ENCODE measurements around the gene MIOS. TPM values are rescaled to one million over a fixed set of nuclear protein-coding genes. Genes with fewer than 3 reads are reported as not detected.

MIOS gene
- total and polyA plus RNA-seq, 9 of the 15 experiments (the other 6 are each of a cell fraction or from before 2014, with no cell fraction given) = 7.8 to 47.8 (median 30.6) TPM

DNA sequence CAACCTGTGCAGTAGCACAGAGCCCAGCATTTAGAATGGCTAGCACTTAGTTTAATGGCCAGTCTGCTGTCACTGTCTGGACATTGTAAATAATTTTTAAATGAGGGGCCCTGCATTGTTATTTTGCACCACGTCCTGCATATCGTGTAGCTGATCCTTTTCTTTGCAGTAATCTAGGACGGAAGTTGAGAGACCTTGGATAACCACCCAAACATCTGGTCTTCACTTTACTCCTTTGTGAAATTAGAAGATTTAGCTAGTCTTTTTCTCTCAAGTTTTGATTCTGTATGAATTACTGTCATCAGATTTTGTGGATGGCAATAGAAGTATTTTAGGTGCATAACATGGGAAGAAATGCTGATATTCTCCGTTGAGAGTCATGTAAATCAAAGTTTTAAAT lies 1.9 kb downstream of the MIOS start:
- Histone ChIP-seq H3K36me3 (ENCODE audit: control insufficient read depth, insufficient read depth, low read length) (peaks cover 44% of the 10 kb centered on the region), H3K4me3 (peak overlapping the region; percentile 81; the same call in 1 of the 2 replicates), H3K4me2 (ENCODE audit: insufficient read depth, low read length) (peak overlapping the region; percentile 86), H2AFZ (ENCODE audit: low read depth, low read length) (no peak overlapping the region), H3K27ac (ENCODE audit: extremely low read depth, low read depth, low read length) (no peak overlapping the region), H3K9ac (ENCODE audit: insufficient read depth in 1 of 2, low read depth in 2 of 2, low read length in 2 of 2) (peak overlapping the region in 1 of 2 experiments; percentile 84; a peak in 2 of 4 replicates), H4K20me1 (replicated peaks; ENCODE audit: control insufficient read depth, insufficient read depth, low read length) (no peaks in the 10 kb centered on the region), H3K79me2 (ENCODE audit: control insufficient read depth, insufficient read depth, low read length) (peaks cover 64% of the 10 kb centered on the region), H3K9me3 (replicated peaks; ENCODE audit: control insufficient read depth, insufficient read depth, low read depth, low read length) (no peaks in the 10 kb centered on the region), H3K9me1 (ENCODE audit: control insufficient read depth, insufficient read depth, low read length) (no peaks in the 10 kb centered on the region), H3K4me1 (replicated peaks in 1 of 2; ENCODE audit: control insufficient read depth in 2 of 2, insufficient read depth in 2 of 2, low read length in 2 of 2) (peaks cover 10 to 16% of the 10 kb centered on the region in 2 experiments; a peak in 4 of 5 replicates), H3K27me3 (ENCODE audit: control insufficient read depth in 2 of 2, insufficient read depth in 2 of 2, low read length in 2 of 2) (no peaks in the 10 kb centered on the region)
- DNase-seq (ENCODE audit: extremely low read depth in 1 of 4, low spot score in 3 of 4) = no peak
- 47% methylated on average over 4 of the region's 4 CpGs for WGBS (ENCODE audit: insufficient coverage, low coverage, missing lambda C conversion rate)
- ChIA-PET POLR2A (interaction anchor here (1.0 to 1.3 kb wide), 2 partner anchors 9 to 94 kb away, joined by 3 to 4 read pairs; no protein-coding TSS in a partner anchor), CTCF (ENCODE audit: low intra/inter-chr PET ratio) (no interaction called here)
- in situ Hi-C loops (cut with MboI) (no loop called here), intact Hi-C loops (cut with micrococcal nuclease) (no loop called here)
- no TSS peak for BruUV-seq (replicated peaks)
- no peak for FAIRE-seq
- no peak for ATAC-seq
- TF ChIP-seq MCM7 (IDR thresholded peaks at IDR 0.05) (no peak), HMG20B (CRISPR knock-in tag; IDR thresholded peaks at IDR 0.05) (no peak), ZFPM2 (CRISPR knock-in tag; IDR thresholded peaks at IDR 0.05) (no peak), ZZZ3 (IDR thresholded peaks at IDR 0.05) (no peak), ZNF507 (tag; conservative IDR thresholded peaks at IDR 0.05) (no peak), FIP1L1 (IDR thresholded peaks at IDR 0.05; ENCODE audit: low read depth, low read length, poor library complexity, severe bottlenecking) (no peak), CSDE1 (IDR thresholded peaks at IDR 0.05) (no peak), KDM1A (IDR thresholded peaks at IDR 0.05) (no peak), MTA1 (IDR thresholded peaks at IDR 0.05; ENCODE audit: borderline replicate concordance) (no peak), DNMT1 (IDR thresholded peaks at IDR 0.05) (no peak), SUPT5H (IDR thresholded peaks at IDR 0.05) (no peak), CXXC5 (CRISPR knock-in tag; IDR thresholded peaks at IDR 0.05) (no peak), TARDBP (IDR thresholded peaks at IDR 0.05) (no peak)
- TF ChIP-seq, protein P1, sequence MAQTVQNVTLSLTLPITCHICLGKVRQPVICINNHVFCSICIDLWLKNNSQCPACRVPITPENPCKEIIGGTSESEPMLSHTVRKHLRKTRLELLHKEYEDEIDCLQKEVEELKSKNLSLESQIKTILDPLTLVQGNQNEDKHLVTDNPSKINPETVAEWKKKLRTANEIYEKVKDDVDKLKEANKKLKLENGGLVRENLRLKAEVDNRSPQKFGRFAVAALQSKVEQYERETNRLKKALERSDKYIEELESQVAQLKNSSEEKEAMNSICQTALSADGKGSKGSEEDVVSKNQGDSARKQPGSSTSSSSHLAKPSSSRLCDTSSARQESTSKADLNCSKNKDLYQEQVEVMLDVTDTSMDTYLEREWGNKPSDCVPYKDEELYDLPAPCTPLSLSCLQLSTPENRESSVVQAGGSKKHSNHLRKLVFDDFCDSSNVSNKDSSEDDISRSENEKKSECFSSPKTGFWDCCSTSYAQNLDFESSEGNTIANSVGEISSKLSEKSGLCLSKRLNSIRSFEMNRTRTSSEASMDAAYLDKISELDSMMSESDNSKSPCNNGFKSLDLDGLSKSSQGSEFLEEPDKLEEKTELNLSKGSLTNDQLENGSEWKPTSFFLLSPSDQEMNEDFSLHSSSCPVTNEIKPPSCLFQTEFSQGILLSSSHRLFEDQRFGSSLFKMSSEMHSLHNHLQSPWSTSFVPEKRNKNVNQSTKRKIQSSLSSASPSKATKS (CRISPR knock-in tag; IDR thresholded peaks at IDR 0.05) = no peak
- TF ChIP-seq, protein P2, sequence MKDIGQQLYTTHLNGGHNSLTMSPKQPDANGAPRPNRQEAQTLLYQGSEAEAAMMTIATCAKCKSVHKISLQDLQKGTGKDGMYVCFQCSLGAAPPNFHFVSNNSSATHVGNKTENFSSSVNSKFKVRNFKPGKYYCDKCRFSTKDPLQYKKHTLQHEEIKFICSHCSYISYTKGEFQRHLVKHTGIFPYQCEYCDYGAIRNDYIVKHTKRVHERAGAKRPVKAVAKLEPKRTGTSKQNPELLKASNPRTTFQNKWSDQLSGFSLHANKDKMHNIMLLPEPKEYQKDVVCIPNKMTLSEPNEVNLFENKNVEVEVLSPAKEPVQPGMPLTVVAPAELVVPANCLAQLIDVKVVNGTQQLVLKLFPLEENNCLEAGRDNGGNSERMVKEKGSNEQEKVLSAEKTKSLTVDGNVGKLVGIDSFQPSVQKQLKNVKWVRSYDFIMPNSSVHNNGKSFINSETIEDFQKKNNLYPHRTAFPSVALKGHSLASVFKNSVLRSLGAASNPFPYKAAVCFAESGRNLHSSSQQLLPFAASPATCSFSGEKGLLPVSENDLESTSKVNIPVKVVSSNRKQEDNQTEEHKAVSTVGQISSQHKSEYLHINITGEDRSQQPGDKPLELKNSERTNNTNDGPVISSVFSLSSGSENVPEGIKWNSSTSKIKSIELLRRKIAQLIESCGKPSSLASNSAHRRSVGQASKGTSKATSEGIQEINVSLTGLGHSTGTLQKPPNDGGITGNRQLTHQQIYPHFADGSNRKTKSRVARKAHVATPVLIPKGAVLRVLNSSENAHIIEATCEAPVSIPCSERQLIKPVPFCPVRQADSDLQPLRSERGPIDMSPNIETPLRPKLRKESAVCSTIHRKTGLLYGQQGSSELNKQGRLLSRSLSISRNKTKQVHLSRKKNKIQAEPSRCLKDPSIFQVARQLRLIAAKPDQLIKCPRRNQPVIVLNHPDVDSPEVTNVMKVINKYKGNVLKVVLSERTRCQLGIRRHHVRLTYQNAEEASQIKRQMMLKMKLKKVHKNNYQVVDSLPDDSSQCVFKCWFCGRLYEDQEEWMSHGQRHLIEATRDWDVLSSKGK (CRISPR knock-in tag; IDR thresholded peaks at IDR 0.05) = no peak
- TF ChIP-seq, protein P3, sequence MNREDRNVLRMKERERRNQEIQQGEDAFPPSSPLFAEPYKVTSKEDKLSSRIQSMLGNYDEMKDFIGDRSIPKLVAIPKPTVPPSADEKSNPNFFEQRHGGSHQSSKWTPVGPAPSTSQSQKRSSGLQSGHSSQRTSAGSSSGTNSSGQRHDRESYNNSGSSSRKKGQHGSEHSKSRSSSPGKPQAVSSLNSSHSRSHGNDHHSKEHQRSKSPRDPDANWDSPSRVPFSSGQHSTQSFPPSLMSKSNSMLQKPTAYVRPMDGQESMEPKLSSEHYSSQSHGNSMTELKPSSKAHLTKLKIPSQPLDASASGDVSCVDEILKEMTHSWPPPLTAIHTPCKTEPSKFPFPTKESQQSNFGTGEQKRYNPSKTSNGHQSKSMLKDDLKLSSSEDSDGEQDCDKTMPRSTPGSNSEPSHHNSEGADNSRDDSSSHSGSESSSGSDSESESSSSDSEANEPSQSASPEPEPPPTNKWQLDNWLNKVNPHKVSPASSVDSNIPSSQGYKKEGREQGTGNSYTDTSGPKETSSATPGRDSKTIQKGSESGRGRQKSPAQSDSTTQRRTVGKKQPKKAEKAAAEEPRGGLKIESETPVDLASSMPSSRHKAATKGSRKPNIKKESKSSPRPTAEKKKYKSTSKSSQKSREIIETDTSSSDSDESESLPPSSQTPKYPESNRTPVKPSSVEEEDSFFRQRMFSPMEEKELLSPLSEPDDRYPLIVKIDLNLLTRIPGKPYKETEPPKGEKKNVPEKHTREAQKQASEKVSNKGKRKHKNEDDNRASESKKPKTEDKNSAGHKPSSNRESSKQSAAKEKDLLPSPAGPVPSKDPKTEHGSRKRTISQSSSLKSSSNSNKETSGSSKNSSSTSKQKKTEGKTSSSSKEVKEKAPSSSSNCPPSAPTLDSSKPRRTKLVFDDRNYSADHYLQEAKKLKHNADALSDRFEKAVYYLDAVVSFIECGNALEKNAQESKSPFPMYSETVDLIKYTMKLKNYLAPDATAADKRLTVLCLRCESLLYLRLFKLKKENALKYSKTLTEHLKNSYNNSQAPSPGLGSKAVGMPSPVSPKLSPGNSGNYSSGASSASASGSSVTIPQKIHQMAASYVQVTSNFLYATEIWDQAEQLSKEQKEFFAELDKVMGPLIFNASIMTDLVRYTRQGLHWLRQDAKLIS (CRISPR knock-in tag; IDR thresholded peaks at IDR 0.05) = no peak

All from K562 (cell line).